Peyer's patch (tissue), 4 donors: ENCODE measurements around the gene FBXL19.

Experiments
- POLR2A ChIP-seq, 2 donors: fragments of 450-650 bp; IDR thresholded peaks; one replicate each; pipeline ENCODE4 v1.5.1; 2017; ENCODE audit warnings: antibody characterized with exemption in 2 of 2, mild to moderate bottlenecking in 2 of 2, moderate library complexity in 2 of 2
- TF ChIP-seq, protein P1 (sequence below), 6 experiments: fragments of 450-650 bp in 4 of 6; fragments of 200-600 bp in 2 of 6; sonication (generic) in 1 of 6; IDR thresholded peaks; one replicate each; pipeline ENCODE4 v1.5.1; 2017 to 2019; ENCODE audit warnings: antibody characterized with exemption in 6 of 6, mild to moderate bottlenecking in 3 of 6, moderate library complexity in 1 of 6

DNA sequence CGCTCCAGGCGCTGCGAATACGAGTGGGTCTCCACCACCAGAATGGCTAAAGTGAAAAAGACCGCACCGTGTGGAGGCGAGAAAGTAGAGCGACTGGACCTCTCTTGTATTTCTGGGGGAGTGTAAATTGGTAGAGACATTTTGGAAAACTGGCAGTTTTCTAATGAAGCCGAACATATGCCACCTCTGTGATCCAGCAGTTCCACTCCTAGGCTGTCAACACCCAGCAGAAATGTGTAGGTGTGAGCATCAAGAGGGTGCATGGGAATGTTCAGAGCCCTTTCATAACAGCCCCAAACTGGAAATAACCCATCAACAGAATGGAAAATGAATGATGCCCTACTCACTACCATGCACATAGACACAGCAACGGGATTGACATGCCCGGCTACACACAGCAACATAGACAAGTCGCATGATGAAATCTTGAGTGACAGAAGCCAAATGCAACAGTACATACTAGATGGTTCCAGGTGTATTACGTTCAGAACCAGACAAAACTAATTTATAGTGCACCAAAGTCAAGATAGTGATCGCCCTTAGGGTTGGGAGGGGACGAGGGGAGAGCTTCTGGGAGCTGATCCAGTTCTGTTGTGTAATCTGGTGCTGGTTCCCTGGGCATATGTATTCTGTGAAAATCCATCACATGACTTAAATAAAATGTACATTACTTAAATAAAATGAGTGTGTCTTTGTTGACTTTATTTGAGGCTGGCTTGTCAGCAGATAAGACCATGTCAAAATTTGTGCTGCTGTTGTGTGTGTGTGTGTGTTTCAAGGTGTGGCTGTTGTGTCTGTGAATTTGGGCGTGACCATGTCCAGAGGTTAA, 28.6 kb upstream of the FBXL19 start:
- TF ChIP-seq POLR2A (IDR thresholded peaks at IDR 0.05): no peak
- TF ChIP-seq, protein P1, sequence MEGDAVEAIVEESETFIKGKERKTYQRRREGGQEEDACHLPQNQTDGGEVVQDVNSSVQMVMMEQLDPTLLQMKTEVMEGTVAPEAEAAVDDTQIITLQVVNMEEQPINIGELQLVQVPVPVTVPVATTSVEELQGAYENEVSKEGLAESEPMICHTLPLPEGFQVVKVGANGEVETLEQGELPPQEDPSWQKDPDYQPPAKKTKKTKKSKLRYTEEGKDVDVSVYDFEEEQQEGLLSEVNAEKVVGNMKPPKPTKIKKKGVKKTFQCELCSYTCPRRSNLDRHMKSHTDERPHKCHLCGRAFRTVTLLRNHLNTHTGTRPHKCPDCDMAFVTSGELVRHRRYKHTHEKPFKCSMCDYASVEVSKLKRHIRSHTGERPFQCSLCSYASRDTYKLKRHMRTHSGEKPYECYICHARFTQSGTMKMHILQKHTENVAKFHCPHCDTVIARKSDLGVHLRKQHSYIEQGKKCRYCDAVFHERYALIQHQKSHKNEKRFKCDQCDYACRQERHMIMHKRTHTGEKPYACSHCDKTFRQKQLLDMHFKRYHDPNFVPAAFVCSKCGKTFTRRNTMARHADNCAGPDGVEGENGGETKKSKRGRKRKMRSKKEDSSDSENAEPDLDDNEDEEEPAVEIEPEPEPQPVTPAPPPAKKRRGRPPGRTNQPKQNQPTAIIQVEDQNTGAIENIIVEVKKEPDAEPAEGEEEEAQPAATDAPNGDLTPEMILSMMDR (IDR thresholded peaks at IDR 0.05): no peak
